Measurements from ENCODE around the gene CBARP. TPM values are rescaled to one million over a fixed set of nuclear protein-coding genes. Genes with fewer than 3 reads are reported as not detected.
"Not testable (repeated sequence)": the region's sequence is repeated elsewhere in the genome, so short reads cannot be mapped to it uniquely, and the experiment has no call there.

The CBARP gene
- total RNA-seq, 1 donor: 1.8 TPM

- TF ChIP-seq, protein P1, sequence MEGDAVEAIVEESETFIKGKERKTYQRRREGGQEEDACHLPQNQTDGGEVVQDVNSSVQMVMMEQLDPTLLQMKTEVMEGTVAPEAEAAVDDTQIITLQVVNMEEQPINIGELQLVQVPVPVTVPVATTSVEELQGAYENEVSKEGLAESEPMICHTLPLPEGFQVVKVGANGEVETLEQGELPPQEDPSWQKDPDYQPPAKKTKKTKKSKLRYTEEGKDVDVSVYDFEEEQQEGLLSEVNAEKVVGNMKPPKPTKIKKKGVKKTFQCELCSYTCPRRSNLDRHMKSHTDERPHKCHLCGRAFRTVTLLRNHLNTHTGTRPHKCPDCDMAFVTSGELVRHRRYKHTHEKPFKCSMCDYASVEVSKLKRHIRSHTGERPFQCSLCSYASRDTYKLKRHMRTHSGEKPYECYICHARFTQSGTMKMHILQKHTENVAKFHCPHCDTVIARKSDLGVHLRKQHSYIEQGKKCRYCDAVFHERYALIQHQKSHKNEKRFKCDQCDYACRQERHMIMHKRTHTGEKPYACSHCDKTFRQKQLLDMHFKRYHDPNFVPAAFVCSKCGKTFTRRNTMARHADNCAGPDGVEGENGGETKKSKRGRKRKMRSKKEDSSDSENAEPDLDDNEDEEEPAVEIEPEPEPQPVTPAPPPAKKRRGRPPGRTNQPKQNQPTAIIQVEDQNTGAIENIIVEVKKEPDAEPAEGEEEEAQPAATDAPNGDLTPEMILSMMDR (IDR thresholded peaks at IDR 0.05; ENCODE audit: extremely low read depth, low read depth, low read length): no peak
- no peak for DNase-seq (ENCODE audit: insufficient read length, low spot score, missing footprints)
- H3K4me3 ChIP-seq (ENCODE audit: insufficient read depth, low read length): peak overlapping the region; percentile 83
- peaks cover 40% of the 10 kb centered on the region for H3K79me2 ChIP-seq (ENCODE audit: insufficient read depth, low read length)
- H4K20me1 ChIP-seq (ENCODE audit: insufficient read depth, low read length): peaks cover 26% of the 10 kb centered on the region
- peak overlapping the region; percentile 76 for H3K4me2 ChIP-seq (ENCODE audit: insufficient read depth, low read length)
- H3K9me3 ChIP-seq (ENCODE audit: low read depth, low read length): no peaks in the 10 kb centered on the region
- peak overlapping the region; percentile 82 for H3K27ac ChIP-seq (ENCODE audit: low read depth, low read length)
- no peaks in the 10 kb centered on the region for H3K27me3 ChIP-seq (ENCODE audit: insufficient read depth, low read length)
- no peak overlapping the region for H2AFZ ChIP-seq (ENCODE audit: low read length)
- H3K36me3 ChIP-seq (ENCODE audit: insufficient read depth, low read length): peaks cover 8% of the 10 kb centered on the region
- H3K4me1 ChIP-seq (ENCODE audit: insufficient read depth, low read length): peaks cover 18% of the 10 kb centered on the region
These were observed 9.9 kb upstream of the CBARP start for GRCh38 chr19:1247748-1248138.

GRCh38 chr19:1246265-1247087 lies 8.7 kb upstream of the CBARP start:
- Histone ChIP-seq H4K20me1 (ENCODE audit: insufficient read depth, low read length) (peaks cover 27% of the 10 kb centered on the region), H3K79me2 (ENCODE audit: insufficient read depth, low read length) (peaks cover 38% of the 10 kb centered on the region), H3K4me1 (ENCODE audit: insufficient read depth, low read length) (peaks cover 24% of the 10 kb centered on the region)
- not testable (repeated sequence) for H3K4me3 ChIP-seq (ENCODE audit: insufficient read depth, low read length); H3K36me3 ChIP-seq (ENCODE audit: insufficient read depth, low read length); H3K27ac ChIP-seq (ENCODE audit: low read depth, low read length); H3K27me3 ChIP-seq (ENCODE audit: insufficient read depth, low read length); H3K9me3 ChIP-seq (ENCODE audit: low read depth, low read length); DNase-seq (ENCODE audit: insufficient read length, low spot score, missing footprints); H3K4me2 ChIP-seq (ENCODE audit: insufficient read depth, low read length); H2AFZ ChIP-seq (ENCODE audit: low read length)

GRCh38 chr19:1245494-1246264 lies 7.9 kb upstream of the CBARP start:
- H4K20me1 ChIP-seq (ENCODE audit: insufficient read depth, low read length): peaks cover 22% of the 10 kb centered on the region
- no peaks in the 10 kb centered on the region for H3K9me3 ChIP-seq (ENCODE audit: low read depth, low read length)
- no peaks in the 10 kb centered on the region for H3K27me3 ChIP-seq (ENCODE audit: insufficient read depth, low read length)
- H3K36me3 ChIP-seq (ENCODE audit: insufficient read depth, low read length): no peaks in the 10 kb centered on the region
- H3K4me2 ChIP-seq (ENCODE audit: insufficient read depth, low read length): no peak overlapping the region
- peaks cover 32% of the 10 kb centered on the region for H3K4me1 ChIP-seq (ENCODE audit: insufficient read depth, low read length)
- H3K4me3 ChIP-seq (ENCODE audit: insufficient read depth, low read length): no peak overlapping the region
- no peak for DNase-seq (ENCODE audit: insufficient read length, low spot score, missing footprints)
- TF ChIP-seq, protein P1 (IDR thresholded peaks at IDR 0.05; ENCODE audit: extremely low read depth, low read depth, low read length): no peak
- H2AFZ ChIP-seq (ENCODE audit: low read length): no peak overlapping the region
- H3K27ac ChIP-seq (ENCODE audit: low read depth, low read length): no peak overlapping the region
- H3K79me2 ChIP-seq (ENCODE audit: insufficient read depth, low read length): peaks cover 33% of the 10 kb centered on the region

DNA sequence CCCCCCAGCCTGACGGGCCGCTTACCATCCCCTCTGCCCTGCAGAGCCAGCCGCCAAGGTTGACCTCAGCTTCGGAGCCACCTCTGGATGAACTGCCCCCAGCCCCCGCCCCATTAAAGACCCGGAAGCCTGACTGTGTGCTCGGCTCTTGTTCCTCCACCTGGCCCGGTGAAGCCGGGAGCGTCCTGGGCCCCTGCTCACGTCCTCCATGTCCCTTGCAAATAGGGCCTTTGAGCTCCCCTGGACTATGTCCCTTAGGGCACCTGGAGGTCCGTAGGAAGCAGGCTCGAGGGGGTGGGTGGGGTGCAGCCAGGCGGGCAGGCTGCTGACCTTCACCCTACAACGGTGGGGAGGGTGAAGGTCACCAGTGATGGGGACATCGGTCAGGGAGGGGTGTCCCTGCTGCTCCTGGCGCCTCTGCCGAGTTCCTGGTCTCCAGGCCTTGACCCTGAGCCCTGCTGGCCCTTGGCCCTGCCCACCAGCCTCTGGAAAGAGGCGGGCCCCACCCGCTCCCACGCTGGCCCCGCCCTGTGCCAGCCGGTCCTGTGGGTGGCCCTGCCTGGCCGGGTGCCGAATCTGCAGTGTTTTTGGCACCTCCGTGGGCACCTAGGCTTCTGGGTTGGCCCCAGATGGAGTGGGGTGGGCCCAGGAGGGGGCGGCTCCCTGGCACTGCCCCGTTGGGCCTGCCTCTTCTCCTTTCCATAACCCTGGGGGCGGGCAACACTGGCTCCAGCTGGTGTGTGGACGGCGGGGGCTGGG lies 7.1 kb upstream of the CBARP start:
- Histone ChIP-seq H3K9me3 (ENCODE audit: low read depth, low read length) (no peaks in the 10 kb centered on the region), H4K20me1 (ENCODE audit: insufficient read depth, low read length) (peaks cover 20% of the 10 kb centered on the region), H3K4me3 (ENCODE audit: insufficient read depth, low read length) (peak overlapping the region; percentile 48), H3K79me2 (ENCODE audit: insufficient read depth, low read length) (peaks cover 31% of the 10 kb centered on the region), H2AFZ (ENCODE audit: low read length) (no peak overlapping the region), H3K27ac (ENCODE audit: low read depth, low read length) (peak overlapping the region; percentile 28), H3K4me1 (ENCODE audit: insufficient read depth, low read length) (peaks cover 34% of the 10 kb centered on the region), H3K36me3 (ENCODE audit: insufficient read depth, low read length) (no peaks in the 10 kb centered on the region), H3K27me3 (ENCODE audit: insufficient read depth, low read length) (no peaks in the 10 kb centered on the region), H3K4me2 (ENCODE audit: insufficient read depth, low read length) (peak overlapping the region; percentile 64)
- peak; percentile 93 for DNase-seq (ENCODE audit: insufficient read length, low spot score, missing footprints)
- TF ChIP-seq, protein P1 (IDR thresholded peaks at IDR 0.05; ENCODE audit: extremely low read depth, low read depth, low read length): no peak

Measured in osteoblast (primary cell).